Caco-2 (cell line): ENCODE data around the gene SMAD1. TPM values are rescaled to one million over a fixed set of nuclear protein-coding genes. Genes with fewer than 3 reads are reported as not detected.

Experiments used
- BruUV-seq: library from RNA; stranded (reverse); fragments of 400-500 nt; replicated peaks from 2 replicates; lab custom pipeline; 2021; lab: Mats Ljungman, UMichigan
- CTCF ChIA-PET: fragments of 300-600 bp; sonication (Branson Sonifier 250); formaldehyde crosslinking; loops from one replicate; lab custom pipeline; 2022; ENCODE audit warnings: antibody characterized with exemption; lab: Charles Lee
- POLR2A ChIA-PET: fragments of 300-600 bp; sonication (Branson Sonifier 250); formaldehyde crosslinking; loops from one replicate; lab custom pipeline; 2022; ENCODE audit warnings: antibody characterized with exemption; lab: Charles Lee
- DNase-seq, 2 experiments: peaks; one replicate each; pipeline versions ENCODE4 v3.0.0 to v3.0.0-alpha.2; 2020 to 2022
- H3K27me3 ChIP-seq: replicated peaks from 2 replicates; pipeline ENCODE4 v1.6.0; 2011; ENCODE audit warnings: low read length; ENCODE audit not compliant: control insufficient read depth, insufficient read depth
- H3K36me3 ChIP-seq: 2 replicates; pipeline ENCODE4 v1.5.1; 2011; ENCODE audit warnings: low read length; ENCODE audit not compliant: control insufficient read depth, insufficient read depth
- H3K4me1 ChIP-seq: fragments of 250-450 bp; sonication (Bioruptor Pico); 2 replicates; pipeline ENCODE4 v1.5.1; 2020; ENCODE audit warnings: mild to moderate bottlenecking
- H3K4me3 ChIP-seq: 2 replicates; pipeline ENCODE4 v1.5.1; 2011; ENCODE audit warnings: low read depth, mild to moderate bottlenecking, control low read depth, low read length
- H3K9me3 ChIP-seq: fragments of 250-450 bp; sonication (Bioruptor Pico); 2 replicates; pipeline ENCODE4 v1.5.1; 2020; ENCODE audit warnings: mild to moderate bottlenecking, moderate library complexity
- H3K27ac Mint-ChIP-seq: one replicate; pipeline ENCODE4 v1.8.0; 2022; ENCODE audit warnings: mixed read lengths; ENCODE audit not compliant: unreplicated experiment
- H3K27me3 Mint-ChIP-seq: one replicate; pipeline ENCODE4 v1.8.0; 2022; ENCODE audit warnings: mixed read lengths; ENCODE audit not compliant: insufficient read depth, unreplicated experiment
- H3K36me3 Mint-ChIP-seq: one replicate; pipeline ENCODE4 v1.8.0; 2022; ENCODE audit warnings: mild to moderate bottlenecking, mixed read lengths; ENCODE audit not compliant: insufficient read depth, unreplicated experiment
- H3K4me1 Mint-ChIP-seq: one replicate; pipeline ENCODE4 v1.8.0; 2022; ENCODE audit warnings: low read depth, mixed read lengths; ENCODE audit not compliant: unreplicated experiment
- H3K4me3 Mint-ChIP-seq: one replicate; pipeline ENCODE4 v1.8.0; 2022; ENCODE audit warnings: mild to moderate bottlenecking, moderate library complexity, mixed read lengths; ENCODE audit not compliant: unreplicated experiment
- H3K9me3 Mint-ChIP-seq: one replicate; pipeline ENCODE4 v1.8.0; 2022; ENCODE audit warnings: mixed read lengths; ENCODE audit not compliant: unreplicated experiment
- intact Hi-C: fragments of 100-400 bp; cut with micrococcal nuclease; formaldehyde crosslinking; loops from one replicate; pipeline ENCODE4 v1.10.0; 2022; ENCODE audit not compliant: unreplicated experiment
- total RNA-seq: library from RNA; stranded (reverse); gene quantifications from 2 replicates; pipeline ENCODE4 v1.2.3, GENCODE V29; 2022
- TF ChIP-seq, protein P1 (sequence below), 2 experiments: fragments of 200-600 bp in 1 of 2; IDR thresholded peaks; 1 replicate in 1 of 2; 2 replicates in 1 of 2; pipeline versions ENCODE4 v1.5.1 to v1.8.0; 2011 to 2022; ENCODE audit warnings: antibody characterized with exemption in 1 of 2, control low read depth in 1 of 2, inconsistent platforms in 1 of 2, low read depth in 1 of 2, low read length in 1 of 2, mild to moderate bottlenecking in 1 of 2, moderate library complexity in 1 of 2; ENCODE audit not compliant: insufficient read depth in 1 of 2, severe bottlenecking in 1 of 2, unreplicated experiment in 1 of 2

The SMAD1 gene
- total RNA-seq, 1 experiment from 2014 or later: 4.9 TPM

DNA sequence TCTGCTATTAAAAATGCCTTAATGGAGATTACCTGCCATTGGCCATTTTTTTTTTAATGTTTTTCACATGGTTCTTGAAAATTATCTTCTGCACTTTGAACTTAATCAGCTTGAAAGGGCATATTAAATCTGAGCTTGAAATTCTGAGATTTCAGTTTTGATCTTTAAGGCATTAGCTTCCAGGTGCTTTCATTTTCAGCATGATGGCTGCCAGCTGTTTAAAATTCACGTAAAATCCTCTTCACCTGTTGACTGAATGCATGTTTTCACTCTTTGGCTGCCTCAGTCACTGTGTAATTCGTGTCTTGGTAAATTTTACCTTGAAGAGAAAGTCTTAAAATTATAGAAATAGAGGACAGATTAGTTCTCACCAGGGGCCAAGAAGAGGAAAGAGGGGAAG, 39.6 kb downstream of the SMAD1 start:
- Histone ChIP-seq H3K36me3 (no peaks in the 10 kb centered on the region), H3K4me1 (no peaks in the 10 kb centered on the region), H3K4me3 (no peak overlapping the region), H3K9me3 (no peaks in the 10 kb centered on the region), H3K27me3 (no peaks in the 10 kb centered on the region)
- POLR2A ChIA-PET: no interaction called here
- Mint-ChIP-seq H3K27ac (no peak overlapping the region), H3K4me1 (no peaks in the 10 kb centered on the region), H3K9me3 (no peaks in the 10 kb centered on the region), H3K4me3 (no peak overlapping the region), H3K36me3 (no peaks in the 10 kb centered on the region), H3K27me3 (no peaks in the 10 kb centered on the region)
- intact Hi-C loops: no loop called here
- TF ChIP-seq, protein P1, sequence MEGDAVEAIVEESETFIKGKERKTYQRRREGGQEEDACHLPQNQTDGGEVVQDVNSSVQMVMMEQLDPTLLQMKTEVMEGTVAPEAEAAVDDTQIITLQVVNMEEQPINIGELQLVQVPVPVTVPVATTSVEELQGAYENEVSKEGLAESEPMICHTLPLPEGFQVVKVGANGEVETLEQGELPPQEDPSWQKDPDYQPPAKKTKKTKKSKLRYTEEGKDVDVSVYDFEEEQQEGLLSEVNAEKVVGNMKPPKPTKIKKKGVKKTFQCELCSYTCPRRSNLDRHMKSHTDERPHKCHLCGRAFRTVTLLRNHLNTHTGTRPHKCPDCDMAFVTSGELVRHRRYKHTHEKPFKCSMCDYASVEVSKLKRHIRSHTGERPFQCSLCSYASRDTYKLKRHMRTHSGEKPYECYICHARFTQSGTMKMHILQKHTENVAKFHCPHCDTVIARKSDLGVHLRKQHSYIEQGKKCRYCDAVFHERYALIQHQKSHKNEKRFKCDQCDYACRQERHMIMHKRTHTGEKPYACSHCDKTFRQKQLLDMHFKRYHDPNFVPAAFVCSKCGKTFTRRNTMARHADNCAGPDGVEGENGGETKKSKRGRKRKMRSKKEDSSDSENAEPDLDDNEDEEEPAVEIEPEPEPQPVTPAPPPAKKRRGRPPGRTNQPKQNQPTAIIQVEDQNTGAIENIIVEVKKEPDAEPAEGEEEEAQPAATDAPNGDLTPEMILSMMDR (IDR thresholded peaks at IDR 0.05; ENCODE audit: insufficient read depth in 1 of 2, low read depth in 1 of 2, low read length in 1 of 2, severe bottlenecking in 1 of 2, unreplicated experiment in 1 of 2): no peak
- CTCF ChIA-PET: no interaction called here
- no TSS peak for BruUV-seq
- no peak for DNase-seq

- Mint-ChIP-seq H3K27ac (no peak overlapping the region), H3K36me3 (no peaks in the 10 kb centered on the region), H3K27me3 (no peaks in the 10 kb centered on the region), H3K4me1 (no peaks in the 10 kb centered on the region), H3K9me3 (no peaks in the 10 kb centered on the region), H3K4me3 (no peak overlapping the region)
- H3K9me3 ChIP-seq: no peaks in the 10 kb centered on the region
- POLR2A ChIA-PET: no interaction called here
- TF ChIP-seq, protein P1 (IDR thresholded peaks at IDR 0.05; ENCODE audit: insufficient read depth in 1 of 2, low read depth in 1 of 2, low read length in 1 of 2, severe bottlenecking in 1 of 2, unreplicated experiment in 1 of 2): no peak
- intact Hi-C loops: no loop called here
- CTCF ChIA-PET: no interaction called here
- H3K4me1 ChIP-seq: no peaks in the 10 kb centered on the region
- H3K27me3 ChIP-seq: no peaks in the 10 kb centered on the region
- DNase-seq: no peak
- H3K36me3 ChIP-seq: no peaks in the 10 kb centered on the region
- no peak overlapping the region for H3K4me3 ChIP-seq
- no TSS peak for BruUV-seq
Observed at GRCh38 chr4:145523117-145523516, 41.5 kb downstream of the SMAD1 start.

- CTCF ChIA-PET: interaction anchor here (0.6 kb wide), 1 partner anchor 104 kb away, joined by 5 read pairs; no protein-coding TSS in a partner anchor
- no TSS peak for BruUV-seq
Observed at GRCh38 chr4:145524552-145524951, 42.9 kb downstream of the SMAD1 start.

More at GRCh38 chr4:145524552-145524951, 42.9 kb downstream of the SMAD1 start:
- no peak for DNase-seq
- H3K9me3 ChIP-seq: no peaks in the 10 kb centered on the region
- H3K27me3 ChIP-seq: no peaks in the 10 kb centered on the region
- Mint-ChIP-seq H3K27me3 (no peaks in the 10 kb centered on the region), H3K4me3 (no peak overlapping the region), H3K9me3 (no peaks in the 10 kb centered on the region), H3K36me3 (no peaks in the 10 kb centered on the region), H3K4me1 (no peaks in the 10 kb centered on the region), H3K27ac (no peak overlapping the region)
- POLR2A ChIA-PET: no interaction called here
- intact Hi-C loops: no loop called here
- H3K4me1 ChIP-seq: no peaks in the 10 kb centered on the region
- H3K36me3 ChIP-seq: no peaks in the 10 kb centered on the region
- TF ChIP-seq, protein P1 (IDR thresholded peaks at IDR 0.05; ENCODE audit: insufficient read depth in 1 of 2, low read depth in 1 of 2, low read length in 1 of 2, severe bottlenecking in 1 of 2, unreplicated experiment in 1 of 2): no peak
- H3K4me3 ChIP-seq: no peak overlapping the region
